ENCODE results near the gene HRH2. TPM values are rescaled to one million over a fixed set of nuclear protein-coding genes. Genes with fewer than 3 reads are reported as not detected.

HRH2 gene
- total RNA-seq, 1 experiment from 2014 or later = not detected

- POLR2A ChIA-PET (ENCODE audit: unreplicated experiment) = interaction anchor here (0.5 kb wide), 1 partner anchor 90 kb away, joined by 3 read pairs; no protein-coding TSS in a partner anchor
- no peak overlapping the region for H3K4me2 ChIP-seq
- H3K27ac ChIP-seq = no peak overlapping the region
- H3K79me2 ChIP-seq (ENCODE audit: low read depth) = no peaks in the 10 kb centered on the region
- no peak overlapping the region for H2AFZ ChIP-seq
- no peaks in the 10 kb centered on the region for H3K9me2 ChIP-seq (ENCODE audit: insufficient read depth)
- TF ChIP-seq EZH2 (IDR thresholded peaks at IDR 0.05; ENCODE audit: low read depth) = no peak
- TF ChIP-seq CTCF (conservative IDR thresholded peaks at IDR 0.05) = no peak
- H3K4me1 ChIP-seq (replicated peaks; ENCODE audit: insufficient read depth) = no peaks in the 10 kb centered on the region
- BruUV-seq (replicated peaks) = no TSS peak
- peaks cover 96% of the 10 kb centered on the region for H3K27me3 ChIP-seq (ENCODE audit: insufficient read depth, low read depth)
- H3K36me3 ChIP-seq (ENCODE audit: low read depth) = no peaks in the 10 kb centered on the region
- H3K9me3 ChIP-seq (ENCODE audit: insufficient read depth, low read depth) = no peaks in the 10 kb centered on the region
- H3F3A ChIP-seq (ENCODE audit: insufficient read depth, low read depth) = no peaks in the 10 kb centered on the region
- no peaks in the 10 kb centered on the region; the same call in 1 of the 2 replicates for H4K20me1 ChIP-seq (ENCODE audit: insufficient read depth)
- intact Hi-C loops (cut with micrococcal nuclease; ENCODE audit: unreplicated experiment) = no loop called here
- H3K4me3 ChIP-seq = no peak overlapping the region
- CTCF ChIA-PET = no interaction called here
- no peak for DNase-seq
Measured at GRCh38 chr5:175711031-175711430, 53.2 kb downstream of the HRH2 start.

- POLR2A ChIA-PET (ENCODE audit: unreplicated experiment) = no interaction called here
- Histone ChIP-seq H3K9me3 (ENCODE audit: insufficient read depth, low read depth) (no peaks in the 10 kb centered on the region), H3K4me3 (no peak overlapping the region), H3K79me2 (ENCODE audit: low read depth) (no peaks in the 10 kb centered on the region), H4K20me1 (ENCODE audit: insufficient read depth) (no peaks in the 10 kb centered on the region; the same call in 1 of the 2 replicates), H3K27me3 (ENCODE audit: insufficient read depth, low read depth) (peaks cover 96% of the 10 kb centered on the region), H3K27ac (no peak overlapping the region), H3K4me2 (no peak overlapping the region), H3K36me3 (ENCODE audit: low read depth) (no peaks in the 10 kb centered on the region), H3K9me2 (ENCODE audit: insufficient read depth) (no peaks in the 10 kb centered on the region), H3F3A (ENCODE audit: insufficient read depth, low read depth) (no peaks in the 10 kb centered on the region), H2AFZ (no peak overlapping the region), H3K4me1 (replicated peaks; ENCODE audit: insufficient read depth) (no peaks in the 10 kb centered on the region)
- no peak for DNase-seq
- intact Hi-C loops (cut with micrococcal nuclease; ENCODE audit: unreplicated experiment) = no loop called here
- no TSS peak for BruUV-seq (replicated peaks)
- CTCF ChIA-PET = no interaction called here
- no peak for TF ChIP-seq EZH2 (IDR thresholded peaks at IDR 0.05; ENCODE audit: low read depth)
Measured at GRCh38 chr5:175711472-175712312, 53.8 kb downstream of the HRH2 start.

GRCh38 chr5:175712313-175712680 is 54.4 kb downstream of the HRH2 start:
- TF ChIP-seq CTCF (conservative IDR thresholded peaks at IDR 0.05) = no peak
- TF ChIP-seq EZH2 (IDR thresholded peaks at IDR 0.05; ENCODE audit: low read depth) = no peak
- Histone ChIP-seq H4K20me1 (ENCODE audit: insufficient read depth) (no peaks in the 10 kb centered on the region; the same call in 1 of the 2 replicates), H3K9me2 (ENCODE audit: insufficient read depth) (no peaks in the 10 kb centered on the region), H2AFZ (no peak overlapping the region), H3F3A (ENCODE audit: insufficient read depth, low read depth) (no peaks in the 10 kb centered on the region), H3K4me3 (no peak overlapping the region), H3K4me2 (no peak overlapping the region), H3K36me3 (ENCODE audit: low read depth) (no peaks in the 10 kb centered on the region), H3K79me2 (ENCODE audit: low read depth) (no peaks in the 10 kb centered on the region), H3K27me3 (ENCODE audit: insufficient read depth, low read depth) (peaks cover 96% of the 10 kb centered on the region), H3K4me1 (replicated peaks; ENCODE audit: insufficient read depth) (no peaks in the 10 kb centered on the region), H3K9me3 (ENCODE audit: insufficient read depth, low read depth) (no peaks in the 10 kb centered on the region), H3K27ac (no peak overlapping the region)
- intact Hi-C loops (cut with micrococcal nuclease; ENCODE audit: unreplicated experiment) = no loop called here
- ChIA-PET CTCF (no interaction called here), POLR2A (ENCODE audit: unreplicated experiment) (no interaction called here)
- BruUV-seq (replicated peaks) = no TSS peak
- no peak for DNase-seq

Data from PC-9 (cell line).